GM12874 (cell line): ENCODE data around the gene CHAF1A.

ENCODE experiments used
- CTCF ChIP-seq: IDR thresholded peaks from 2 replicates; pipeline ENCODE4 v1.5.1; 2011; ENCODE audit warnings: low read depth, mild to moderate bottlenecking, control low read depth, low read length, moderate library complexity; ENCODE audit not compliant: insufficient read depth

Gene CHAF1A

DNA sequence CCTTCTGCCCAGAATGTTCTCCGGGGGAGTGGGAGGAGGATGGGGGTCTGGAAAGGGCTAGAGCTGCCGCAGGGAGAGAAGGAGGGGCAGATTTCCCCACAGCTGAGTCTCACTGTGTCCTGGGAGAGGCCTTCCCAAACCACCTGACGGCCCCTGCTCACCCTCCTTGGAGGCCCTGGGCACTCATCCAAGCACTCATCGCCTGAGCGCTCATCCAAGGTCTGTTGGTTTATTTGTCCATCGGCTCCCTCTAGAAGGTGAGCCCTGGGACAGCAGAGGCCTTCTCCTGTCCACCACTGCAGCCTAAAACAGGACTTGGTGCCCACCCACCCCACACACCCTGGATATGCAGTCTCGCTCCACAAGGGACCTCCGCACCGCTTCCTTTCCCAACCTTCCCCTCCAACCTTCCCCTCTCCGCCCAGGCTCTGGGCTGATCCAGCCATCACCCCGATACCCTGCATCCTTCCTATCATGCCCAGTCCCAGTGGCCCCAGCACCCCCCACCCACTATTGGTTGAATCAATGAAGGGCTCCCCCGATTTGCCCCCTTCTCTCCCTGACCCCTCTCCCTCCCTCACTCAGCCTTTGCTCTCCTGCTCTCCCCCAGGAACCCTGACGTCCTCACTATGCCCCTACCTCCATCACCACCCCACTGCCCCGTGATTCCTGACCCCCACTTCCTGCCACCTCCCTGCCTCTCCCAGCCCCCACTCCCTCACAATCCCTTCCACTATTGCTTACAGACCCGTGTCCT lies 53.5 kb downstream of the CHAF1A start:
- no peak for TF ChIP-seq CTCF

- TF ChIP-seq CTCF: no peak
Measured at GRCh38 chr19:4456476-4456842, 54.0 kb downstream of the CHAF1A start.

DNA sequence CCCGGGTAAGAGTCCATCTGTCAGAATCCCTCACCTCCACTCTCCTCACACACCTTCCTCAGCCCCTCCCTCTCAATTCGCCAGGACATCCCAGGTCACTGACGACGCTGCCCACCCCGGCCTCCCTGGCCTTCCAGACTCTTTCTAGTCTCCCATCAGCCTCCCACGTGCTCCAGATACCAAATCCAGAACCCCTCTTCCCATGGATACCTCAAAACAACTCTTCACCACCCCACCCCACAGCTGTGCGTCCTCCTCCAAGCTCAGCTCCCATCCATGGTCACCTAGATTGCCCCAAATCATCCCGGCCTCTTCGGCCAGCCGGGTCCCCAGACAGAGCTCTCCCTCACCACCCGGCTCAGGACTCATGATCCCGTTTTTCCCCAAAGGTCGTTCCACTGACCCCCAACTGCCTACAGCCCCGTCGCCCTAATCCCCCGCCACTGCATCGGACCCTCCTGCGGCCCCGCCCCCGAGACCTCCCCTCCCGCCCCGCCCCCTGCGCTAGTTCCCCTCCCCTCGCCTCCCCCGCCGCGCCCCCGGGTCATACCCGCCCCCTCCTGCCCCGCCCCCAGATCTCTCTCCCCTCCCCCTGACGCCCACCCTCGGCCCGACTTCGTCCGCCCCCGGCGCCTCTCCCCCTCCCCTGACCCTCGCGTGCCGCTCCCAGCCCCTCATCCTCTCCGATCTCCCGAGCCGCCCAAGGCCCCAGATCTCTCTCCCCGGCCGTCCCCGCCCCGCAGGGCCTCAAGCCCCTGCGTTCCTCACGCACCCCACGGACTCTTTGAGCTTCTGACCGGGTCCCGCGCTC lies 54.6 kb downstream of the CHAF1A start:
- TF ChIP-seq CTCF: no peak

DNA sequence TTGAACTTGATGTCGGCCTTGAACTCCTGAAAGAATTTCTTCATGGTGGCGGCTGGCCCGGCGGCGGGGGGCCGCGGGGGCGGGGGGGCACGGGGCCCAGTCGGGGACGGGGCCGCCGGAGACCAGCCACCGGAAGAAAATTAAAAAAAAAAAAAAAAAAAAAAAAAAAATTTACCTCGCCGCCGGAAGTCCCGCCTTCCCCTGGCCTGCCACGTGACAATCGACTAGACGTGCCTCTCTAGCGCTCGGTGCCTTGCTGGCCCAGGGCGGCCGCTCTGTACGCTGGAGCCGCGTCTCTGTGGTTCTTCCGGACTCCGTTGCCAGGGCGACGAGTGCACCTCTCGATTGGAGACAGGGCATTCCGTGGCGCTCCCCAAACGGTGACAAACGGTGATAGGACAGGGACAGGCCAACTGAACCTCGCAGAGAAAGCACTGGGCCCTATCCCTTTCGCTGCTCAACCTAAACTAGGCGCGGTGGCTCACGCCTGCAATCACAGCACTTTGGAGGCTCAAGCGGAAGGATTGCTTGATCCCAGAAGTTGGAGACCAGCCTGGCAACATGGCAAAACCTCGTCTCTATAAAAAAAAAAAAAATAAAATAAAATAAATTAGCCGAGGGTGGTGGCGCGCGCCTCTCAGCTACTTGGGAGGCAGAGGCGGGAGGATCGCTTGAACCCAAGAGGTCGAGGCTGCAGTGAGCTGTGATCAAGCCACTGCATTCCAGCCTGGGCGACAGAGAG lies 55.4 kb downstream of the CHAF1A start, which contains the start of gene UBXN6:
UBXN6 (minus strand) TSS at position 141 of the 742 bp plus-strand sequence; CDS start at position 44, 97 bp downstream.
- no peak for TF ChIP-seq CTCF

DNA sequence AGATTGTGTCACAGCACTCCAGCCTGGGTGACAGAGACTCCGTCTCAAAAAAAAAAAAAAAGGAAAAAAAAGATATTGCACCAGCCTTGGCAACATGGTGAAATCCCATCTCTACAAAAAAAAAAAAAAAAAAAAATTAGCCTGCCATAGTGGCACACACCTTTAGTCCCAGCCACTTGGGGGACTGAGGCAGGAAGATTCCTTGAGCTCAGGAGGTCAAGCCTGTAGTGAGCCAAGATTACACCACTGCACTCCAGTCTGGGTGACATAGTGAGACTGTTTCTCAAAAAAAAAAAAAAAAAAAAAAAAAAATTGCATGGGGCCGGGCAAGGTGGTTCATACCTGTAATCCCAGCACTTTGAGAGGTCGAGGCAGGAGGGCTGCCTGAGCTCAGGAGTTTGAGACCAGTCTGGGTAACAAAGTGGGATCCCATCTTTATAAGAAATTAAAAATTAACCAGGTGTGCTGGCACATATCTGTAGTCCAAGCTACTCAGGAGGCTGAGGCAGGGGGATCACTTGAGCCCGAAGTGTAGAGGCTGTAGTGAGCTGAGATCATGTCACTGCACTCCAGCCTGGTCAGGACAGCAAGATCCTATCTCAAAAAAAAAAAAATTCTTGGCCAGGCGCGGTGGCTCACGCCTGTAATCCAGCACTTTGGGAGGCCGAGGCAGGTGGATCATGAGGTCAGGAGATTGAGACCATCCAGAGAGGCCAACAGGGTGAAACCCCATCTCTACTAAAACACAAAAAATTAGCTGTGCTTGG lies 62.6 kb downstream of the CHAF1A start:
- no peak for TF ChIP-seq CTCF

- no peak for TF ChIP-seq CTCF
Measured at GRCh38 chr19:4467835-4468234, 65.4 kb downstream of the CHAF1A start.
